BLaER1 treated with 17β-estradiol and CSF1 and Interleukin-3, amounts not matched to agents 10 nM and 100 nM (cell line): ENCODE data around the gene GSAP.
A peak's percentile ranks its signal among the peaks of the same experiment; 100 is the strongest.

Experiments
- H3K27ac ChIP-seq, 11 experiments: shearing (Covaris generic); formaldehyde crosslinking; 2 replicates each; pipeline ENCODE4 v1.8.1; 2022
- H3K27me3 ChIP-seq, 11 experiments: shearing (Covaris generic); formaldehyde crosslinking; 2 replicates each; pipeline ENCODE4 v1.8.1; 2022
- H3K36me3 ChIP-seq, 11 experiments: shearing (Covaris generic); formaldehyde crosslinking; 2 replicates each; pipeline ENCODE4 v1.8.1; 2022
- H3K4me1 ChIP-seq, 10 experiments: shearing (Covaris generic); formaldehyde crosslinking; 2 replicates each; pipeline ENCODE4 v1.8.1; 2022
- H3K4me2 ChIP-seq, 11 experiments: shearing (Covaris generic); formaldehyde crosslinking; 2 replicates each; pipeline ENCODE4 v1.8.1; 2022
- H3K4me3 ChIP-seq, 10 experiments: shearing (Covaris generic); formaldehyde crosslinking; 2 replicates each; pipeline ENCODE4 v1.8.1; 2022
- H3K9ac ChIP-seq, 11 experiments: shearing (Covaris generic); formaldehyde crosslinking; 2 replicates each; pipeline ENCODE4 v1.8.1; 2022
- H3K9me3 ChIP-seq, 11 experiments: shearing (Covaris generic); formaldehyde crosslinking; replicated peaks in 1 of 11; 2 replicates each; pipeline ENCODE4 v1.8.1; 2022
- H4K20me1 ChIP-seq, 11 experiments: shearing (Covaris generic); formaldehyde crosslinking; 2 replicates each; pipeline ENCODE4 v1.8.1; 2022
- Cebpa-rat ChIP-seq, 11 experiments: shearing (Covaris generic); IDR thresholded peaks; 2 replicates each; pipeline ENCODE4 v1.8.1; 2022

Gene GSAP

DNA sequence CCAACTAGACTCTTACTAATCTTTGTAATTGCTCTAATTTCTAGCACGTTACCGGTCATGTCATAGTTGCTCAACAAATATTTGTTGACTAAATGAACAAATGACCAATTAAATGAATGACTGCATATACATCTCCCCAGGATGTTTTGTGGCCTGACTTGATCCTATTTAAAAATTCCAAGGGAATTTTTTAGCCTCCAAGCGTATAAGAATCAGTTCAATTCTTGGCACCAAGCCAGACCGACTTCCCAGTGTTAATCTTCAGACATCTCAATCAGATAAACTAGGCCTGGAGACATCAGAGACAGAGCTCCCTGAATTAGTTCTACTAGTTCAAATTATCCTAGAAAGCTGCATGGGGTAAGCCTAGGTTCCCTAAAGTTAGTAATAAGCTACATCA lies 96.0 kb downstream of the GSAP start:
- Histone ChIP-seq H3K9me3 (peaks cover 0 to 11% (median 0%) of the 10 kb centered on the region in 11 experiments; a peak in 1 of 22 replicates), H3K27ac (no peak overlapping the region), H3K36me3 (peaks cover 0 to 90% (median 0%) of the 10 kb centered on the region in 11 experiments; a peak in 8 of 22 replicates), H3K27me3 (no peaks in the 10 kb centered on the region), H3K4me2 (no peak overlapping the region), H3K9ac (no peak overlapping the region), H3K4me3 (no peak overlapping the region), H3K4me1 (peaks cover 0 to 14% (median 5%) of the 10 kb centered on the region in 10 experiments; a peak in 9 of 20 replicates), H4K20me1 (peaks cover 0 to 14% (median 0%) of the 10 kb centered on the region in 11 experiments; a peak in 2 of 22 replicates)
- no peak for TF ChIP-seq Cebpa-rat (IDR thresholded peaks at IDR 0.05)

DNA sequence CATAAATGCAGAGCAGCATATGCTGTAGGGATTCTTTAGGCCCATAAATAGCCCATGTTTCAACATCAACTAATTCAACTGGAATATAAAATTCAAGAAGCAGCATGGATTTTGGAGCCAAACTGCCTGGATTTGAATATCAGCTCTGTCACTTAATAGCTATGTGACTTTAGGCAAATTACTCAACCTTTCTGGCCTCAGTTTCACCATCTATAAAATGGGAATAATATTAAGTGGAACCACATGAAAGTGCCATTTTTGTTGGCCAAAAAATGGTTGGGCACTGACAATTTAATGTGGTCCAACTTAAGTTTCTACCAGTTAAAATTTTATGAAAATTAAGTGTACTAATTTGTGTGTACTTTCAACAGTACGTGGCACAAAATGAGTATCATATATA lies 98.1 kb downstream of the GSAP start:
- Histone ChIP-seq H3K27ac (no peak overlapping the region), H3K4me3 (no peak overlapping the region), H3K27me3 (no peaks in the 10 kb centered on the region), H4K20me1 (peaks cover 0 to 17% (median 0%) of the 10 kb centered on the region in 11 experiments; a peak in 2 of 22 replicates), H3K9ac (no peak overlapping the region), H3K9me3 (peaks cover 0 to 11% (median 0%) of the 10 kb centered on the region in 11 experiments; a peak in 1 of 22 replicates), H3K36me3 (peaks cover 0 to 90% (median 0%) of the 10 kb centered on the region in 11 experiments; a peak in 9 of 22 replicates), H3K4me2 (no peak overlapping the region), H3K4me1 (peaks cover 0 to 14% (median 5%) of the 10 kb centered on the region in 10 experiments; a peak in 9 of 20 replicates)
- no peak for TF ChIP-seq Cebpa-rat (IDR thresholded peaks at IDR 0.05)

DNA sequence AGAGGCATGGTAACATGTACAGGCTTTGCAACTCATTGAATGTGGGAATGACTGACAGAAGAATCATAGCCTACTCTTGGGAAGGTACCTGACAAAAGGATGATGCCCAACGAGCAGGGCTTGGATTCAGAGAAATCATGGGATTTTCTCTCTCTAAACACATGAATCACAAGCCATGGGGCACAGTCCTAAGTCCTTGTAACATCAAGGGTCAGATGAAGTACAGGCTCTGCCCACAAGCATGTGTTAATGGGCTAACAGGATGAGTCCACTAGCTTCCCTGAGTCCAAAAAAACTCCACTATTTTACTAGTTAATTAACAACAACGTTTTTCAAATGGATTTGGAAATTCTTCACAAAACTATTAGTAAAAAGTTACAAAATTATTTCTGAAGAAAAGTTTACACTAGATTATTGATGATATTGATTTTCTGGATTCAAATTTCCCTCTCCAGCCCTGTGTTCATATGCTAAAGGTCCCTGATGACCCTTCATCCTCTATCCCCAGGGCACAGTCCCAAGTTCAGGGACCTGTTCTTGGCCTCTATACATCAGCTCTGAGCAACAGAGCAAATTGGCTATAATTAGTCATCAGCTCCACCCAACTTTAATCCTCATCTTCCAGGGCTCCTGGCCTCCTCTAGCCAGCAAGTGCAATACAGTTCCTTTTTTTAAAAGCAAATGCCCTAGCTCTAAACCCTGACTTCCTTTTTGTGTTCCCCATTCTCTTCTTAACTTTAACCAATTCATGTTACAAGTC lies 99.8 kb downstream of the GSAP start:
- no peak overlapping the region for H3K9ac ChIP-seq
- no peak for TF ChIP-seq Cebpa-rat (IDR thresholded peaks at IDR 0.05)
- no peak overlapping the region for H3K4me3 ChIP-seq
- peak overlapping the region in 5 of 11 experiments; percentile 20 to 55 (median 45); a peak in 9 of 22 replicates for H3K4me2 ChIP-seq
- peaks cover 0 to 17% (median 0%) of the 10 kb centered on the region in 11 experiments; a peak in 2 of 22 replicates for H4K20me1 ChIP-seq
- H3K27me3 ChIP-seq = no peaks in the 10 kb centered on the region
- H3K9me3 ChIP-seq = peaks cover 0 to 11% (median 0%) of the 10 kb centered on the region in 11 experiments; a peak in 1 of 22 replicates
- H3K27ac ChIP-seq = 0 out of 22 replicates have a peak overlapping the region, but pooled peaks of 1 of the 11 experiments have one; percentile 8
- H3K4me1 ChIP-seq = peaks cover 0 to 14% (median 5%) of the 10 kb centered on the region in 10 experiments; a peak in 9 of 20 replicates
- peaks cover 0 to 90% (median 0%) of the 10 kb centered on the region in 11 experiments; a peak in 9 of 22 replicates for H3K36me3 ChIP-seq

DNA sequence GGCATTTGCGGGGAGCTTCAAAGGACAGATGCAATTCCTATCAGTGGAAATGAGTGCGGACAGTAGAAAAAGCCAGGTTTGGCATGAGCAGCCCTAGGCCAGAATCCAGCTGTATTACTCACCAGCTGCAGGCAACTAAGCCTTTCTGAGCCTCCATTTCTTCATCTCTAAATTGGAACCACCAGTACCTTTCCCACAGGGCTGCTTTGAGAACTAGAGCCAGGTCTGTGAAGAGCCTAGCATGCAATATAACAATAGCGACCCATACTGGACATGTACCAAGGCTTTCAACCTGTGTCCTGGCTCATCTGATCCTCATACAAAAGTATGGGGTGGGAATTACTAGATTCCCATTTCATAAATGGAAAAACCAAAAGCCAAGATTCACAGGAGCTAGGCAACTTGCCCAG lies 101.0 kb downstream of the GSAP start:
- peaks cover 0 to 90% (median 0%) of the 10 kb centered on the region in 11 experiments; a peak in 9 of 22 replicates for H3K36me3 ChIP-seq
- H3K9me3 ChIP-seq = peaks cover 0 to 10% (median 0%) of the 10 kb centered on the region in 11 experiments; a peak in 1 of 22 replicates
- no peak overlapping the region for H3K4me2 ChIP-seq
- peaks cover 0 to 17% (median 0%) of the 10 kb centered on the region in 11 experiments; a peak in 2 of 22 replicates for H4K20me1 ChIP-seq
- no peak overlapping the region for H3K27ac ChIP-seq
- H3K27me3 ChIP-seq = no peaks in the 10 kb centered on the region
- no peak overlapping the region for H3K9ac ChIP-seq
- TF ChIP-seq Cebpa-rat (IDR thresholded peaks at IDR 0.05) = no peak
- H3K4me3 ChIP-seq = no peak overlapping the region
- peaks cover 0 to 19% (median 5%) of the 10 kb centered on the region in 10 experiments; a peak in 9 of 20 replicates for H3K4me1 ChIP-seq

DNA sequence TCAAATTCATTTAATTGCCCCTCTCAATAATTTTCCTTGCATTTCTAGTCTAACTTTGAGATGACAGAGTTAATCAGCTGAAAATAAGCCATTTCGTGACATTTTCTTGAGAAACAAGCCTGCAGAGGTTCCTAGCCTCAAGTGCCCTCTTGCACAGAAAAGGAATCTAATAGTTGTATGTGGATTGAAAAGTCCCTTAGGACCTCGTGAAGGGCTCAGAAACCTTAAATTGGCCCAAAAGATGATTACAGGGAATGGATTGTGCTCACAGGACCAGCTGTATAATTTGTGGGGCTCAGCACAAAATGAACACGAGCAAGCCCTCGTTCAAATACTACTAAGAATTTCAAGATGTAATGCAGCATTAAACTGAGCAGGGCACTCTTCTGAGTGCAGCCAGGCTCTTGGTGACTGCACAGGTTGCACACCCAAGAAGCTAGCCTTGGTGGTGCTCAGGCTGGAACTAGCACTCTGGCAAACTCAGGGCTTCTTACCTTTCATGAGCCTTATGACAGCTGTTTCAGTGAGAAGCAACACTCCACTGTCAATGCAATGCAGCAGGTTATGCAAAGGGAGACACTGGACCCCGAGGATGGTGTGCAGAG lies 102.2 kb downstream of the GSAP start:
- Histone ChIP-seq H4K20me1 (peaks cover 0 to 17% (median 0%) of the 10 kb centered on the region in 11 experiments; a peak in 2 of 22 replicates), H3K9ac (no peak overlapping the region), H3K4me3 (no peak overlapping the region), H3K4me1 (peaks cover 0 to 27% (median 7%) of the 10 kb centered on the region in 10 experiments; a peak in 10 of 20 replicates), H3K27me3 (no peaks in the 10 kb centered on the region), H3K27ac (no peak overlapping the region), H3K4me2 (no peak overlapping the region), H3K9me3 (no peaks in the 10 kb centered on the region), H3K36me3 (peaks cover 0 to 90% (median 0%) of the 10 kb centered on the region in 11 experiments; a peak in 11 of 22 replicates)
- TF ChIP-seq Cebpa-rat (IDR thresholded peaks at IDR 0.05) = no peak

DNA sequence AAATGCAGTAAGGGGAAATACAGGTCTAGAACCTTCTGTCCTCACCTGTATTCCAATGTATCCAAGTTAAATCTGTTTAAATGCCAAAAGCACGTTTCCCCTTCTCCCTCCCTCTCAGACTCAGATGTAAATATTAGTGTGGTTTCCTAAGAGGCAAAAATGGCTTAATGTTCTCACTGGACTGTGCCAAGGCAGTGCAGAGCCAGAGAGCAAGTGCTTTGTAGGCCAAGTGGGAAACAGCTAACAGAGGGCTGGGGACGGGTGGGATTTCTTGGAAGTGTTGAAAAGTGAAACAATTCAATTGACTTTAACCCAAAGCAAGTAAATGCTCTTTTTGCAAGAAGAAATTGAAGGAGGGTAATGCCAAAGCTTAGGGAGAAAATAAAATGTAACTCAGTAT lies 103.1 kb downstream of the GSAP start:
- H3K9ac ChIP-seq = no peak overlapping the region
- H3K36me3 ChIP-seq = peaks cover 0 to 90% (median 0%) of the 10 kb centered on the region in 11 experiments; a peak in 11 of 22 replicates
- H3K4me1 ChIP-seq = peaks cover 0 to 27% (median 7%) of the 10 kb centered on the region in 10 experiments; a peak in 10 of 20 replicates
- peaks cover 0 to 17% (median 0%) of the 10 kb centered on the region in 11 experiments; a peak in 2 of 22 replicates for H4K20me1 ChIP-seq
- H3K27me3 ChIP-seq = no peaks in the 10 kb centered on the region
- no peaks in the 10 kb centered on the region for H3K9me3 ChIP-seq
- no peak overlapping the region for H3K4me2 ChIP-seq
- no peak for TF ChIP-seq Cebpa-rat (IDR thresholded peaks at IDR 0.05)
- H3K4me3 ChIP-seq = no peak overlapping the region
- no peak overlapping the region for H3K27ac ChIP-seq

DNA sequence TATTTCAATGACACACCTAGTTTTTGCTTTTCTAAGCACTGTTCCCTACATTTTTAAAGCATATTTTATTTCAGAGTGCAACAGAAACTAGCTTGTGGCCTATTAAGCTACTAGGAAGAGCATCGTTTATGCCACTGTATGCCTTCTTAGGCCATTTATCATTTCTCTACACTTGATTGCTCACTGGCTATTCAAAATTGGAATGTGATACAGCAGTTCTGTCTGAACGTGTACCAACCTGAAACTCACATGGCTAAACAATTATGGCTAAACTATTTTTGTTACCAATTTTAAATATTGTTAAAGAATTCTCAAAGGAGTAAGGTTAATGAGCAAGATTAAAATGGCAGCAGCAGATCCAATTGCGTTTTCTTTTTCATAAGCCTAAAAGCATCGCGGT lies 105.2 kb downstream of the GSAP start:
- H3K4me1 ChIP-seq = peaks cover 0 to 16% (median 2%) of the 10 kb centered on the region in 10 experiments; a peak in 8 of 20 replicates
- peaks cover 0 to 11% (median 0%) of the 10 kb centered on the region in 11 experiments; a peak in 6 of 22 replicates for H3K9me3 ChIP-seq
- no peaks in the 10 kb centered on the region for H3K27me3 ChIP-seq
- peaks cover 0 to 10% (median 0%) of the 10 kb centered on the region in 11 experiments; a peak in 2 of 22 replicates for H4K20me1 ChIP-seq
- H3K36me3 ChIP-seq = peaks cover 0 to 99% (median 0%) of the 10 kb centered on the region in 11 experiments; a peak in 10 of 22 replicates
- no peak overlapping the region for H3K4me2 ChIP-seq
- TF ChIP-seq Cebpa-rat (IDR thresholded peaks at IDR 0.05) = no peak
- H3K27ac ChIP-seq = no peak overlapping the region
- H3K9ac ChIP-seq = no peak overlapping the region
- no peak overlapping the region for H3K4me3 ChIP-seq

DNA sequence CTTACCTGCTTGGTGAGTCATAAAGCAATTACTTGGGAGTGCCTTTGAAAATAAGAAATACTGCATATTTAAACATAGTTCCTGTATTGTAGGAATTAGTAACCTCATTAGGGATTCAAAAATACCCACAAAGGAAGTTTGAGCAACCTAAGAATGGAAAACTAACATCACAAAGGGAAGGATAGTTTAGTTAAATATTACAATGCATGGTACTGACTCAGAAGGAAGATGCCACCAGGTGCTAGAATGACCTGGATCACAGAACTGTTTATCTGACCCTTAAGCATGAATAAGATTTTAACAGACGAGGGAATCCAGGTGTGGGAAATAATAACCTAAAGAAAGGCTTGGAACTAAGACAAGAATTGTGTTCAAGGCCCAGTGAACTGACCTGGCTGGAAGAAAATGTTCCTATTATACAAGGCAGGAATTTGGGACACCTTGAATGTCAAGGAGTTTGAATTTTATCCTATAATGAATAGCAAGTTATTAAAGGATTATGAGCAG lies 106.4 kb downstream of the GSAP start:
- peaks cover 0 to 1% (median 0%) of the 10 kb centered on the region in 11 experiments; a peak in 2 of 22 replicates for H4K20me1 ChIP-seq
- peaks cover 0 to 23% (median 0%) of the 10 kb centered on the region in 11 experiments; a peak in 6 of 22 replicates for H3K9me3 ChIP-seq
- H3K9ac ChIP-seq = no peak overlapping the region
- H3K4me3 ChIP-seq = no peak overlapping the region
- peaks cover 0 to 13% (median 2%) of the 10 kb centered on the region in 10 experiments; a peak in 6 of 20 replicates for H3K4me1 ChIP-seq
- TF ChIP-seq Cebpa-rat (IDR thresholded peaks at IDR 0.05) = no peak
- no peaks in the 10 kb centered on the region for H3K27me3 ChIP-seq
- H3K4me2 ChIP-seq = peak overlapping the region in 3 of 11 experiments; percentile 3 to 27 (median 24); a peak in 2 of 22 replicates
- H3K27ac ChIP-seq = no peak overlapping the region
- peaks cover 0 to 87% (median 0%) of the 10 kb centered on the region in 11 experiments; a peak in 10 of 22 replicates for H3K36me3 ChIP-seq
